ENCODE results near the gene ABCB10. TPM values are rescaled to one million over a fixed set of nuclear protein-coding genes. Genes with fewer than 3 reads are reported as not detected.
"Not testable (repeated sequence)": the region's sequence is repeated elsewhere in the genome, so short reads cannot be mapped to it uniquely, and the experiment has no call there.

ABCB10 gene
- total RNA-seq, 1 donor from 2014 or later = 9.3 TPM

GRCh38 chr1:229597877-229598276, 39.4 kb upstream of the ABCB10 start:
- intact Hi-C loops (cut with micrococcal nuclease) = no loop called here
- Histone ChIP-seq H3K36me3 (peaks cover 38% of the 10 kb centered on the region), H3K9me3 (replicated peaks) (no peaks in the 10 kb centered on the region), H3K27ac (replicated peaks) (peak overlapping the region; percentile 89), H3K27me3 (ENCODE audit: low read depth) (no peaks in the 10 kb centered on the region), H3K4me3 (peak overlapping the region; percentile 20), H3K4me1 (peaks cover 64% of the 10 kb centered on the region)
- DNase-seq = no peak
- TF ChIP-seq, protein P1, sequence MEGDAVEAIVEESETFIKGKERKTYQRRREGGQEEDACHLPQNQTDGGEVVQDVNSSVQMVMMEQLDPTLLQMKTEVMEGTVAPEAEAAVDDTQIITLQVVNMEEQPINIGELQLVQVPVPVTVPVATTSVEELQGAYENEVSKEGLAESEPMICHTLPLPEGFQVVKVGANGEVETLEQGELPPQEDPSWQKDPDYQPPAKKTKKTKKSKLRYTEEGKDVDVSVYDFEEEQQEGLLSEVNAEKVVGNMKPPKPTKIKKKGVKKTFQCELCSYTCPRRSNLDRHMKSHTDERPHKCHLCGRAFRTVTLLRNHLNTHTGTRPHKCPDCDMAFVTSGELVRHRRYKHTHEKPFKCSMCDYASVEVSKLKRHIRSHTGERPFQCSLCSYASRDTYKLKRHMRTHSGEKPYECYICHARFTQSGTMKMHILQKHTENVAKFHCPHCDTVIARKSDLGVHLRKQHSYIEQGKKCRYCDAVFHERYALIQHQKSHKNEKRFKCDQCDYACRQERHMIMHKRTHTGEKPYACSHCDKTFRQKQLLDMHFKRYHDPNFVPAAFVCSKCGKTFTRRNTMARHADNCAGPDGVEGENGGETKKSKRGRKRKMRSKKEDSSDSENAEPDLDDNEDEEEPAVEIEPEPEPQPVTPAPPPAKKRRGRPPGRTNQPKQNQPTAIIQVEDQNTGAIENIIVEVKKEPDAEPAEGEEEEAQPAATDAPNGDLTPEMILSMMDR (IDR thresholded peaks at IDR 0.05; ENCODE audit: borderline replicate concordance) = no peak

DNA sequence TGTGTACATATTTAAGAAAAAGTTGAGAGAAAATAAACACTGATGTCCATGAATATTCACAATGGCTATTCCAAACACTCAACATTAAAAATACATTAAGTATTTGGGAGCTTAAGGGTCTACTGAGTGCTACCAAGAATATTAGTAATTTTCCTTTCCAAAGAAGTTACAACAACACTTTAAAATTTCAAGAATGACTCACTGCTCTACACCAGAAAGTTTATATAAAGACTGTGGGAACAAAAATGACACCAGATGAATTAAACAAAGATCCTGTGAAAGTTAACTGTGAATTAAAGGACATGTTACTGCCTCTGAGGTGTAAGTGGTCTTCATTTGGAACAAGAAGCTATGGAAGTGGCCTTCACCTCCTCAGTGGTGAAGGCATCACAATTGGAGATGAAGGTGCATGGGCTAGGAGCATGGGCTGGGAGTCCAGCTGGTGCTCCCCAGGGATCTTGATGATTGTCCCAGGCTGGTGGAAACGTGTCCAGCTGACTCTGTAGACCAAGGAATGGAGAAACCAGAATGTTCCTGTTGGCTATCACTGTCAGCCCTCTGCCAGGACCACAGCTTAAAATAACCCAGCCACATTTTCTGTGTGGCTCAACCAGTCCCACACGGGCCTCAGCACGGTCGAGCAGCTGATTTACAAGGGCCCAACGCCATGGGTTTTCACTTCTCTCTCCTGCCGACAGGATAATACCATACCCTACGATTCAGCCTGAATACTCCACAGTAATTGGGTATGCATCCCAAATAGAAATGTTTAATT, 38.6 kb upstream of the ABCB10 start:
- TF ChIP-seq, protein P1 (IDR thresholded peaks at IDR 0.05; ENCODE audit: borderline replicate concordance) = peak; percentile 48
- intact Hi-C loops (cut with micrococcal nuclease) = no loop called here
- peak overlapping the region; percentile 20 for H3K4me3 ChIP-seq
- H3K4me1 ChIP-seq = peaks cover 56% of the 10 kb centered on the region
- H3K27me3 ChIP-seq (ENCODE audit: low read depth) = no peaks in the 10 kb centered on the region
- H3K27ac ChIP-seq (replicated peaks) = peak overlapping the region; percentile 89
- H3K36me3 ChIP-seq = peaks cover 38% of the 10 kb centered on the region
- DNase-seq = peak; percentile 65
- no peaks in the 10 kb centered on the region for H3K9me3 ChIP-seq (replicated peaks)

DNA sequence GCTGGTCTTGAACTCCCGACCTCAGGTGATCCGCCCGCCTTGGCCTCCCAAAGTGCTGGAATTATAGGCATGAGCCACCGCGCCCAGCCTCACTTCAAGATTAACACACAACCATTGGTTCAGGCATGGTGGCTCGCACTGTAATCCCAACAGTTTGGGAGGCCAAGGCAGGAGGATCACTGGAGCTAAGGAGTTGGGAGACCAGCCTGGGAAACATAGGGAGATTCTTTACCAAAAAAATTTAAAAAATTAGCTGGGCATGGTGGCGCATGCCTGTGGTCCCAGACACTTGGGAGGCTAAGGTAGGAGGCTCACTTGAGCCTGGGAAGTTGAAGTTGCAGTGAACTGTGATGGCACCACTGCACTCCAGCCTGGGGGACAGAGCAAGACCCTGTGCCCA, 37.4 kb upstream of the ABCB10 start:
- H3K27ac ChIP-seq (replicated peaks) = peak overlapping the region; percentile 89
- H3K9me3 ChIP-seq (replicated peaks); H3K4me3 ChIP-seq; H3K27me3 ChIP-seq (ENCODE audit: low read depth); intact Hi-C loops (cut with micrococcal nuclease); DNase-seq: not testable (repeated sequence)
- peaks cover 36% of the 10 kb centered on the region for H3K36me3 ChIP-seq
- H3K4me1 ChIP-seq = peaks cover 44% of the 10 kb centered on the region

GRCh38 chr1:229594227-229595008, 35.9 kb upstream of the ABCB10 start:
- H3K4me1 ChIP-seq = peaks cover 35% of the 10 kb centered on the region
- no peaks in the 10 kb centered on the region for H3K27me3 ChIP-seq (ENCODE audit: low read depth)
- no peak overlapping the region for H3K4me3 ChIP-seq
- TF ChIP-seq, protein P1 (IDR thresholded peaks at IDR 0.05; ENCODE audit: borderline replicate concordance) = no peak
- no peak for DNase-seq
- peaks cover 36% of the 10 kb centered on the region for H3K36me3 ChIP-seq
- intact Hi-C loops (cut with micrococcal nuclease) = no loop called here
- H3K9me3 ChIP-seq (replicated peaks) = no peaks in the 10 kb centered on the region
- H3K27ac ChIP-seq (replicated peaks) = no peak overlapping the region

- intact Hi-C loops (cut with micrococcal nuclease) = no loop called here
- H3K9me3 ChIP-seq (replicated peaks) = no peaks in the 10 kb centered on the region
- H3K4me3 ChIP-seq = no peak overlapping the region
- H3K36me3 ChIP-seq = peaks cover 36% of the 10 kb centered on the region
- peaks cover 29% of the 10 kb centered on the region for H3K4me1 ChIP-seq
- no peaks in the 10 kb centered on the region for H3K27me3 ChIP-seq (ENCODE audit: low read depth)
- no peak for DNase-seq
- TF ChIP-seq, protein P1 (IDR thresholded peaks at IDR 0.05; ENCODE audit: borderline replicate concordance) = no peak
- no peak overlapping the region for H3K27ac ChIP-seq (replicated peaks)
These were observed 35.3 kb upstream of the ABCB10 start for GRCh38 chr1:229593800-229594199.

DNA sequence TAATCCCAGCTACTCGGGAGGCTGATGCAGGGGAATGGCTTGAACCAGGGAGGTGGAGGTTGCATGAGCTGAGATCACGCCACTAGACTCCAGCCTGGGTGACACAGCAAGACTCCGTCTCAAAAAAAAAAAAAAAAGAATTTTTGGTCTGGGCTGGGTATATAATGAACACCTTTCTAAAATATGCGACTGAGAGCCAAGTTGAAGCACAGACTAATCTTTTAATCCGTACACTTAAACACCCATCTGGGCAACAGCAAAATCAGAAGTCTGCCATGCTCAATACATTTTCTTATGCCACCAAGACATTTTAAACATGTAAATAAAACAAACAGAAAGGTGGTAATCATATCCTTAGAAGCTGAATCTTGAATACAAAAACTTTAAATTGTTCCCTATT, 31.6 kb upstream of the ABCB10 start:
- DNase-seq = no peak
- H3K36me3 ChIP-seq = peaks cover 34% of the 10 kb centered on the region
- no peaks in the 10 kb centered on the region for H3K27me3 ChIP-seq (ENCODE audit: low read depth)
- H3K27ac ChIP-seq (replicated peaks) = no peak overlapping the region
- no peaks in the 10 kb centered on the region for H3K4me1 ChIP-seq
- TF ChIP-seq, protein P1 (IDR thresholded peaks at IDR 0.05; ENCODE audit: borderline replicate concordance) = no peak
- H3K9me3 ChIP-seq (replicated peaks) = no peaks in the 10 kb centered on the region
- intact Hi-C loops (cut with micrococcal nuclease) = no loop called here
- H3K4me3 ChIP-seq = no peak overlapping the region
